ENCODE results near the gene MORC1. TPM values are rescaled to one million over a fixed set of nuclear protein-coding genes. Genes with fewer than 3 reads are reported as not detected.

Gene MORC1
- total RNA-seq, 1 experiment from 2014 or later = not detected

GRCh38 chr3:109021556-109021955 is 96.4 kb downstream of the MORC1 start:
- Histone ChIP-seq H3K4me3 (ENCODE audit: low read depth, low read length) (no peak overlapping the region), H3K4me1 (no peaks in the 10 kb centered on the region), H3K36me3 (ENCODE audit: control insufficient read depth, insufficient read depth, low read length) (no peaks in the 10 kb centered on the region), H3K9me3 (no peaks in the 10 kb centered on the region), H3K27me3 (replicated peaks; ENCODE audit: control insufficient read depth, insufficient read depth, low read length) (no peaks in the 10 kb centered on the region)
- TF ChIP-seq CTCF (IDR thresholded peaks at IDR 0.05; ENCODE audit: insufficient read depth in 1 of 2, low read depth in 1 of 2, low read length in 1 of 2, severe bottlenecking in 1 of 2, unreplicated experiment in 1 of 2) = no peak
- intact Hi-C loops (cut with micrococcal nuclease; ENCODE audit: unreplicated experiment) = no loop called here
- H3K4me1 Mint-ChIP-seq (ENCODE audit: low read depth, unreplicated experiment) = no peaks in the 10 kb centered on the region
- CTCF ChIA-PET = no interaction called here
- no peak overlapping the region for H3K4me3 Mint-ChIP-seq (ENCODE audit: unreplicated experiment)
- H3K9me3 Mint-ChIP-seq (ENCODE audit: unreplicated experiment) = no peaks in the 10 kb centered on the region
- DNase-seq = no peak
- H3K36me3 Mint-ChIP-seq (ENCODE audit: insufficient read depth, unreplicated experiment) = no peaks in the 10 kb centered on the region
- BruUV-seq (replicated peaks) = no TSS peak
- no peak overlapping the region for H3K27ac Mint-ChIP-seq (ENCODE audit: unreplicated experiment)
- H3K27me3 Mint-ChIP-seq (ENCODE audit: insufficient read depth, unreplicated experiment) = peaks cover 3% of the 10 kb centered on the region
- POLR2A ChIA-PET = no interaction called here

- H3K36me3 Mint-ChIP-seq (ENCODE audit: insufficient read depth, unreplicated experiment) = no peaks in the 10 kb centered on the region
- no TSS peak for BruUV-seq (replicated peaks)
- H3K9me3 Mint-ChIP-seq (ENCODE audit: unreplicated experiment) = no peaks in the 10 kb centered on the region
- peaks cover 3% of the 10 kb centered on the region for H3K27me3 Mint-ChIP-seq (ENCODE audit: insufficient read depth, unreplicated experiment)
- no peak overlapping the region for H3K27ac Mint-ChIP-seq (ENCODE audit: unreplicated experiment)
- no peaks in the 10 kb centered on the region for H3K4me1 Mint-ChIP-seq (ENCODE audit: low read depth, unreplicated experiment)
- Histone ChIP-seq H3K4me3 (ENCODE audit: low read depth, low read length) (no peak overlapping the region), H3K27me3 (replicated peaks; ENCODE audit: control insufficient read depth, insufficient read depth, low read length) (no peaks in the 10 kb centered on the region), H3K9me3 (no peaks in the 10 kb centered on the region), H3K36me3 (ENCODE audit: control insufficient read depth, insufficient read depth, low read length) (no peaks in the 10 kb centered on the region), H3K4me1 (no peaks in the 10 kb centered on the region)
- TF ChIP-seq CTCF (IDR thresholded peaks at IDR 0.05; ENCODE audit: insufficient read depth in 1 of 2, low read depth in 1 of 2, low read length in 1 of 2, severe bottlenecking in 1 of 2, unreplicated experiment in 1 of 2) = no peak
- DNase-seq = no peak
- ChIA-PET POLR2A (no interaction called here), CTCF (interaction anchor here (0.6 to 1.0 kb wide), 4 partner anchors 29 to 186 kb away, joined by 3 to 4 read pairs (median 3); no protein-coding TSS in a partner anchor)
- intact Hi-C loops (cut with micrococcal nuclease; ENCODE audit: unreplicated experiment) = no loop called here
- H3K4me3 Mint-ChIP-seq (ENCODE audit: unreplicated experiment) = no peak overlapping the region
Observed at GRCh38 chr3:109018828-109019227, 99.1 kb downstream of the MORC1 start.

GRCh38 chr3:109005443-109005842 is 112.5 kb downstream of the MORC1 start:
- Histone ChIP-seq H3K4me1 (no peaks in the 10 kb centered on the region), H3K27me3 (replicated peaks; ENCODE audit: control insufficient read depth, insufficient read depth, low read length) (no peaks in the 10 kb centered on the region), H3K4me3 (ENCODE audit: low read depth, low read length) (no peak overlapping the region), H3K36me3 (ENCODE audit: control insufficient read depth, insufficient read depth, low read length) (no peaks in the 10 kb centered on the region), H3K9me3 (no peaks in the 10 kb centered on the region)
- Mint-ChIP-seq H3K4me3 (ENCODE audit: unreplicated experiment) (no peak overlapping the region), H3K27ac (ENCODE audit: unreplicated experiment) (no peak overlapping the region), H3K36me3 (ENCODE audit: insufficient read depth, unreplicated experiment) (no peaks in the 10 kb centered on the region), H3K27me3 (ENCODE audit: insufficient read depth, unreplicated experiment) (no peaks in the 10 kb centered on the region), H3K9me3 (ENCODE audit: unreplicated experiment) (no peaks in the 10 kb centered on the region), H3K4me1 (ENCODE audit: low read depth, unreplicated experiment) (no peaks in the 10 kb centered on the region)
- no peak for TF ChIP-seq CTCF (IDR thresholded peaks at IDR 0.05; ENCODE audit: insufficient read depth in 1 of 2, low read depth in 1 of 2, low read length in 1 of 2, severe bottlenecking in 1 of 2, unreplicated experiment in 1 of 2)
- intact Hi-C loops (cut with micrococcal nuclease; ENCODE audit: unreplicated experiment) = no loop called here
- no TSS peak for BruUV-seq (replicated peaks)
- no peak for DNase-seq
- ChIA-PET CTCF (no interaction called here), POLR2A (no interaction called here)
